ENCODE data around the gene VTI1A.
"Not testable (repeated sequence)": the region's sequence is repeated elsewhere in the genome, so short reads cannot be mapped to it uniquely, and the experiment has no call there.

GRCh38 chr10:112590786-112591185 is 143.8 kb downstream of the VTI1A start:
- TF ChIP-seq CTCF, POLR2A (IDR thresholded peaks at IDR 0.05): not testable (repeated sequence)

Data from adrenal gland (tissue), 5 donors.